GM21367 (cell line): ENCODE measurements around the gene BACE1-AS.

Source experiments
- ATAC-seq: cut with Tn5 transposase; IDR thresholded peaks from one replicate; pipeline ENCODE4 v1.9.1; 2021; ENCODE audit not compliant: unreplicated experiment

Gene BACE1-AS

GRCh38 chr11:117289795-117290194, 1.4 kb upstream of the BACE1-AS start:
- no peak for ATAC-seq

DNA sequence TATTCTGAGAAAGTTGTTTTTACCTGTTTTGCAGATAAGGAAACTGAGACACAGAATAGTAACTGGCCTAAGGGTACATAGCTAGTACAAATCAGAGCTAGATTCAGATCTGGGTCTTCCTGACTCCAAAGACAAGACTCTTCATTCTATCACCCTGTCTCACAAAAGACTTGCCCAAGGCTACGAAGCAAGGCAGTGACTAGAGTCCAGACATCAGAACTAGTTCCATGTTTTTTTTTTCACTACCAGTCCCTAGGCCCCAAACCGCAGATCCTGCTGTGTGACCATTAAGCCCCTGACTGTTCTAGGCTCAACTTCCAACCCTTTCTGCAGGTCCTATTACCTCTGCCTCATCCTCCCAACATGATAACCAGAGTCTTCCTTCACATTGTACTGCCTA, 1.5 kb downstream of the BACE1-AS start:
- no peak for ATAC-seq

DNA sequence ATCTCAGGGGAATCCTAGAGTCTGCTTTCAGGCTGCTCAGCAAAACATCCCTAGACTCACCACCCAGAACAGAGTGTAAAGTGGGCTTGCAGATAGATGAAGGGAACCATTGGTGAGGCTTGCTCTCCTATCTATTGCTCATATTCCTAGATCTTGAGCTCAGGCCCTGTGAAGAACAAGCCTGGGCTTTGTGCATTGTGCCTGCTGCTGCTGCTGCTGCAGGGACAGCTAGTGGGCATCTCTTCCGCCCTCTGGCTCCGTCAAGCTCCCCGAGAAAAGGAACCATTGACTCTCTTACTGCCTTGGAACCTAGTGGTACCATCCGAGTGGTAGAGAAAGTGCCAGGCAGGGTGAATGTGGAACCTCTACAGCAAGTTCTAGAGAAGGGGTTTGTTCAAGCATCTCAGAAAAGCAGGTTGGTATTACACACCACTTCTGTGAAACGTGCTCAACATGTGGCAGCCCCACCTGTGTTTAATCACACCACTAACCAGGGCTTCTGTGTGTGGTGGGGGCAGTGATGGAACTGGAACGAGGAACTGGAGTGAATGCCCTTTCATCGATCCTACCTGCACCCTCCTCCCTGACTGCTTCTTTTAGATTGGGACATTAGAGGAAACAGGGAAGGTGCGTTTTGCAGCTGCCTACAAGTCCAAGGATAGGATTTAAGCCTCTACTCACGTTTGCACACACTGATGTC, 4.4 kb downstream of the BACE1-AS start:
- no peak for ATAC-seq

DNA sequence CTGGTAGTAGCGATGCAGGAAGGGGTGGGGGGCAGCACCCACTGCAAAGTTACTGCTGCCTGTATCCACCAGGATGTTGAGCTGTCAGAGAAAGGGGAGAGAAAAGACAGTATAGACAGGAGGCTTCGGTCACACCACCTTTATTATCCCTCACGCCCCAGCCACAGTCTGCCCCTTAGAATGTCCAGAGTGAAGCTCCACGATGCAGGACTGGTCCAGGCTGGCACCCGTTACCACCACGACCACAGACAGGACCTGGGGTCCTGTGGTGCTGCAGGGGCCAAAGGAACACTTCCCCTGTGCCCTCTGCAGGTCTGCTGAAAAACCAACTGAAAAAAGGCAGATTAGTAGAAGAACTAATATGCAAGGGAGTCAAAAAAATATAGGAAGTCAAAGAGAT, 5.7 kb downstream of the BACE1-AS start:
- no peak for ATAC-seq

DNA sequence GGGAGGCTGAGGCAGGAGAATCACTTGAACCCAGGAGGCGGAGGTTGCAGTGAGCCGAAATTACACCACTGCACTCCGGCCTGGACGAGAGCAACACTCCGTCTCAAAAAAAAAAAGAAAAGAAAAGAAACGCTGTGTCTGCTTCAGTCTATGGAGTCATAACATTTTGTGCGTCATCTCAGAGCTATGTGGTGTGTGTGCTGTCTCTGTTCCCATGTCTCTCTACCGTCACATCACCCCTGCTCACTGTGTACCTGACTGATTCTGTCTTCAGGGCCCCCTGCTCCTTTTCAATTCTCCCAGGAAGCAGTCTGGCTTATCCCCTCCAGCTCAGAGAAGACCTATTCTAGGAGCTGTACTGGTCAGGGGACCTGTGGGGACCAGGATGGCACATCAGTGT, 7.0 kb downstream of the BACE1-AS start:
- no peak for ATAC-seq

DNA sequence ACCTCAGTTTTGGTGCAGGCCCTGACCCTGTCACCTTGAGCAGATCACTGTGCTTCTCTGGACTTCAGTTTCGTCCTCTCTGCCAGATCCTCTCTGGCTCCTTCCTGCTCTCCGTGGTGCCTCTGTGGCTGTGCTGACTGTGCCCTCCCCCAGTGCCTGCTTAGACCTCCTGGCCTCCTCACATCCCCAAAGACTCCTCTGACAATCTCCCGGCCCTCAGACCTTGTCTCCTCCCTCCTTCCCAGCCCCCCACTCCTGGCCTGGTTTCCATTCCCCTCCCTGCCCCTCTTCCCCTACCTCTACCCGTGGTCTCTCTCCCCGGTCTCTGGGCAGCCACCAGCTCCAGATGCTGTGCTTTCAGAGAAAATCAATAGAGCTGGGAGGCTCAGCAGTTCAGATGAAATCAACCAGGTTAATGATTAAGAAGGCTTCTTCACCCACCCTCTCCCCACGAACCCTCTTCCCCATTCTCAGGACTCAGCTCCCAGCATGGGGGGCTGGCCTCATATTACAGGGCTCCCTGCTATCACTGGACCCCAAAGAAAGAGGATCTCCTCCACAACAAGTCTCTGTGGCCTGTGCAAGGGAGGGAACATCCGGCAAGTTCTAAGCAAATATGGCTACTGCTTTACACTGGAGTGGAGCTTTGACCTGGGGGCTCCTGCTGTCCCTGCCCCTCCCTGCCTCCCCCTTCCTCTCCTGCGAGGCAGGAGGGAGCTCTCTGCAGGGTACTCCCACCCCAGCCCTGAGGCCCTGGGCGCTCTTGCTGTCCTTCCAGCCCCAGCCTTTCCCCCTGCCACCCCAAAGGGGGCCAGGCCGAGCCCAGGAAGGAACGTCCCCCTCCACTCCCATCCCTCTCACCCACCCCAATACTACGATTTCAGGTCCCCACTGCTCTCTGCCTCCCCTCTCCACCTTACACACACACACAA, 8.5 kb downstream of the BACE1-AS start:
- no peak for ATAC-seq

- ATAC-seq = no peak
These were observed 9.1 kb downstream of the BACE1-AS start for GRCh38 chr11:117300283-117300663.

DNA sequence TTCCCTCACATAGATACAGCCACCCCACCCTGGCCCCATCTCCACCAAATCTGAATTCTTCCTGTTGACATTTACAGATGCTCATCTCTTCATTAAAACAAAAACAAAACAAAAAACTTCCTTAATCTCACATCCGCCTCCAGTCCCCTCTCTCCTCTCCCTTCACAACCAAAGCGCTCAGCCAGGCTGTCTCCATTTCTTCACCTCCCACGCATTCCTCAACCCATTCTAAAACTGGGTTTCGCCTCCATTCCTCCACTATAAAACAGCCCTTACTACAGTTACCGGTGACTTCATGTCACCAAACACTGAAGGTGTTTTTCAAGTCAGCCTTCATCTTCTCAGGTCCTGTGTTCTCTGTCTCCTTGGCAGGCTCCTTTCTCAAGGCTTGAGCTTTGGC, 9.6 kb downstream of the BACE1-AS start:
- no peak for ATAC-seq

DNA sequence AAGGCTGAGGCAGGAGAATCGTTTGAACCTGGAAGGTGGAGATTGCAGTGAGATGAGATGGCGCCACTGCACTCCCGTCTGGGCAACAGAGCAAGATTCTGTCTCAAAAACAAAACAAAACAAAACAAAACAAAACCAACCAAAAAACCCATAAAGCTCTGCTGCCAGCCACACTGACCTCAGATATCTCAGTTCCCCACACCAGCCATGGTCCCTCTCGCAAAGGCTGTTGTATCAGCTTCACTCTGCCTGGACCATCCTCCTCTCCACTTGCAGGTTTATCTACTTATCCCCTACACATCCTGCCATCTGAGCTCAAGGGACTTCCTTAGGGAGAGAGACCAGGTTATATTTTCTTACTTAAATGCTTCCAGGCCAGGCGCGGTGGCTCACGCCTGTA, 11.1 kb downstream of the BACE1-AS start:
- ATAC-seq = no peak

- ATAC-seq = no peak
These were observed 12.0 kb downstream of the BACE1-AS start for GRCh38 chr11:117303101-117303500.

GRCh38 chr11:117303646-117304315, 12.6 kb downstream of the BACE1-AS start:
- no peak for ATAC-seq

- ATAC-seq = no peak
These were observed 14.0 kb downstream of the BACE1-AS start for GRCh38 chr11:117305145-117305544.

GRCh38 chr11:117309310-117309709, 18.2 kb downstream of the BACE1-AS start:
- no peak for ATAC-seq

DNA sequence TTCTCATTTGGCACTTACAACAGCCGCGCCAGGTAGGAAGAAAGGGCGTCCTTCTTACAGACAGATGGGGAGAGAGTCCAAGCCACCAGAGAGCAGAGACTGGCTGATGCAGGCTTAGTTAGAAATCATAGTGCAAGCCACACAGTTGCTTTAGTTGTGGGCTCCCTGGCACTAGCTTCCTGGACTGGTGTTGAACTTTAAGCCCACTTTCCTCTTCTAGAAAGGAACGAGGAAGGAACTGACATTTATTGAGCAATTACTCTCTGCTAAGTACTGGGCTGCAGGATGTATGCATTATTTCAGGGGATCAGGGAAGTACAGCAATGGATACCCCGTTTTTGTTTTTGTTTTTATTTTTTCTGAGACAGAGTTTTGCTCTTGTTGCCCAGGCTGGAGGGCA, 21.9 kb downstream of the BACE1-AS start:
- ATAC-seq = no peak

DNA sequence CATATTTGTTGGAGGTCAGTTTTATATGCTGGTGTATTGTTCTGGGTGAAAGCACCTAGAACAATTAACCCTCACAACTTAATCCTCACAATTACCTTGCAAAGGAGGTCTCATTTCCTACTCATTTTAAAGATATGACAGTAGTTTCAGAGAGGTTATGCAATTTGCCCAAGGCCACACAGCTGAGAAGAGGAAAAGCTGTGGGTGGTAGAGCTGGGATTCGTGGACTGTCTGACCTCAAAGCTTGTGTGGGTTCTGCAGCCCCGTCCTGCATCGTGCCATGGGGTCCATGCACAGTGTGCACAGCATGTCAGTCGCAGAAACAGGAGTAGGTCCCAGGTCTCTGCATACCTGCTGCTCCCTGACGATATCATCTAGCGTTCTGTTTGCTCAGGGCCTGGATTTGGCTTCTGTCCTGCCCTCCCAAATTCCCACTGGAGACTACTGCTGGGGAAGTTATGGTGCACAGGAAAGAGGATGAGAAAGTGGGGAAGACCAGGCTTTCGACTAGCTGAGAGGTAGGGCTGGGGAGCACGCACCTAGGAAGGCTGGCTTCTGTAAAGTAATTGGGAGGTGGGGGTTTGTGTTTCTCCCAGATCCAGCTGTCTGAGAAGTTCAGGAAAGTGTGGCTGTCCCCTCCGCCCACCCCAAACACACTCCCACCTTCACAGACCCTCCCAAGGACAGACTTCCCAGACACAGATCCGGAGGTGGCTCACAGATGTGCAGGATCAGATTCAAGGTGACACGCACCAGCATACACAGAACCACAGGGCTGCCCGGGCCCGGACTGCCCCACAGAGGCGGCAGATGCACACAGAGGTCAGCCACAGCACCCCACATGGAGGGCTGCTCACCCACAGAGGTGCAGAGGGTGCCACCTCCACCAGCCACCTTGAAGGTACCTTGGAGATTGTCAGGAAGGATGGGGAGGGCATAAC, 23.0 kb downstream of the BACE1-AS start:
- ATAC-seq = no peak

DNA sequence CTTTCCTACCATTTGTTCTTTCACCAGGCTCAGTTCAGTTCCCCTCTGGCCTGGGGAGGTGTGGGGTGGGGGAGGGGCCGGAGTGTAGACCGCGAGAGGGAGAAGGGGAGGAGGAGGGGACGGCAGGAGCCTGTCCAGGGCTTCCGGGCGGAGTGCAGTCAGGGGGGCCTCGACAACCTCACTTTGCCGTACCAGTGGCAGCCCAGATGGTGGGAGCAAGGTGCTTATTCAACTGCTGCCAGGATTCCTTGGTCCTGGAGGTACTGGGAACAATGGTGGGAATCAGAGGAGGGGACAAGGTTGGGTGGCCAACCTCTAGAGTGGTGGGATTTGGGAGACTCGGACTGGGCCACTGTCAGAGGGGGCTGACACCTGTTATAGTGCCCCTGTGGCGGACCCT, 23.7 kb downstream of the BACE1-AS start:
- ATAC-seq = no peak

DNA sequence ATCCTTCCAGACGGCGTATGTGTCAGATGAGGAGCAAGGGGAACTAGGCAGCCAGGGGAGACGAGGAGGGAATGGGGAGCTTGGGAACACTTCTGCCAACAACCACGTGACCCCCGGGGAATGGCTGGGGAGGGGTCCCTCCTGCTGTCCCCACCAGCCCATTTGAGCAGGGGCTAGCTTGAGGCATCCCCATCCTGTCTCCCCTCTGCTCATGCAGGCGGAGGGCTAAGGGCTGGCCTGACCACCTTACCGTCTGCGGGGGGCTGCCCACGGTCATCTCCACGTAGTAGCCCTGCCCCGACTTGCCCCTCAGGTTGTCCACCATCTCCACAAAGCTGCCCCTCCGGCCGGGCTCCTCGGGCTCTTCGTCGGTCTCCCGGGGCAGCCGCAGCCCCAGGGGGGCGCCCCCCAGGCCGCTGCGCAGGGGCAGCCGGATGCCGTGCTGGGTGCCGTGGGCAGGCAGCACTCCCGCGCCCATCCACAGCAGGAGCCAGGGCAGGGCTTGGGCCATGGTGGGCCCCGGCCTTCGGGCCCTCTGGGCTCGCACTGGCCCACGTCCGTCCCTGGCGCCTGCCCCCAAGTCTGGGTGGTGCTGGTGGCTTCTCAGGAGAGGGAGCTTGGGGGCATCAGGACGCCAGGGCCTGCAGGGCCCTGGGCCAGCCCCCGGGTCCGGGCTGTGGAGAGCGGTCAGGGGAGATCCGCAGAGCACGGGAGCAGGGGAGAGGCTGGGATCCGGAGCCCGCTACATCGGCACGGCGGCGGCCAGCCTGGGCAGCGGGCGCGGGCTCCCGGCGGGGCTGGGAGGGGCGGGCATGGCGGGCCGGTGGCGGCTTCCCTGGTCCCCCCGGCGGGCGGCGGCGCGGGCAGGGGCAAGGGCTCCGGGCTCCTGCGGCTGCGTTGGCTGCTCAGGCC, 24.4 kb downstream of the BACE1-AS start:
- no peak for ATAC-seq

- no peak for ATAC-seq
These were observed 25.2 kb downstream of the BACE1-AS start, which contains the start of gene BACE1 for GRCh38 chr11:117316197-117316961. Gene BACE1 (minus strand): TSS chr11:117316256. CDS start chr11:117315795, 461 bp downstream.

GRCh38 chr11:117318738-117319137, 27.6 kb downstream of the BACE1-AS start:
- ATAC-seq = no peak
